Activated T-cell treated with anti-CD3 and anti-CD28 coated beads, Interleukin-2, amount 50 U/mL, for 72 hours (primary cell): ENCODE results near the gene CLPTM1L. TPM values are rescaled to one million over a fixed set of nuclear protein-coding genes. Genes with fewer than 3 reads are reported as not detected.

Experiments
- ATAC-seq, 2 donors: fragments of 150-1000 bp; cut with Tn5 transposase; replicated peaks in 1 of 2; 2 replicates each; pipeline ENCODE4 v1.10.0; 2021; ENCODE audit warnings: moderate library complexity in 2 of 2, mild to moderate bottlenecking in 1 of 2
- DNase-seq, 2 donors: peaks; one replicate each; pipeline ENCODE4 v3.0.0; 2021 to 2022; ENCODE audit warnings: mixed read lengths in 1 of 2
- H3K27ac Mint-ChIP-seq: one replicate; pipeline ENCODE4 v1.8.0; 2022; ENCODE audit warnings: mild to moderate bottlenecking, moderate library complexity, mixed read lengths
- H3K27me3 Mint-ChIP-seq: one replicate; pipeline ENCODE4 v1.8.0; 2022; ENCODE audit warnings: low read depth, mixed read lengths
- H3K36me3 Mint-ChIP-seq, 2 donors: one replicate each; pipeline ENCODE4 v1.8.0; 2022; ENCODE audit warnings: mixed read lengths in 2 of 2, mild to moderate bottlenecking in 1 of 2; ENCODE audit not compliant: insufficient read depth in 2 of 2
- H3K4me1 Mint-ChIP-seq: one replicate; pipeline ENCODE4 v1.8.0; 2022; ENCODE audit warnings: low read depth, mixed read lengths
- H3K4me3 Mint-ChIP-seq, 2 donors: one replicate each; pipeline ENCODE4 v1.8.0; 2022; ENCODE audit warnings: mild to moderate bottlenecking in 2 of 2, mixed read lengths in 2 of 2, moderate library complexity in 2 of 2
- H3K9me3 Mint-ChIP-seq, 2 donors: one replicate each; pipeline ENCODE4 v1.8.0; 2022; ENCODE audit warnings: mixed read lengths in 2 of 2
- total RNA-seq, 2 donors: library from RNA; stranded (reverse); gene quantifications; one replicate each; pipeline ENCODE4 v1.2.3, GENCODE V29; 2022

The CLPTM1L gene
- total RNA-seq, 2 donors from 2014 or later, result 78.6 to 80.2 TPM

- ATAC-seq, result peak; percentile 43 to 54
Observed at GRCh38 chr5:1312993-1313833, 31.7 kb downstream of the CLPTM1L start.

GRCh38 chr5:1312206-1312605, 32.7 kb downstream of the CLPTM1L start:
- Mint-ChIP-seq H3K27ac (no peak overlapping the region), H3K4me1 (peaks cover 60% of the 10 kb centered on the region), H3K36me3 (peaks cover 0 to 9% of the 10 kb centered on the region in 2 donors), H3K27me3 (no peaks in the 10 kb centered on the region), H3K9me3 (peaks cover 3 to 5% of the 10 kb centered on the region in 2 donors), H3K4me3 (no peak overlapping the region)
- DNase-seq (peak in 1 of 2 donors; percentile 40), ATAC-seq (peak in 1 of 2 donors; percentile 19)

More at GRCh38 chr5:1312993-1313833, 31.7 kb downstream of the CLPTM1L start:
- Mint-ChIP-seq H3K4me1 (peaks cover 64% of the 10 kb centered on the region), H3K36me3 (peaks cover 0 to 14% of the 10 kb centered on the region in 2 donors), H3K9me3 (peaks cover 3 to 5% of the 10 kb centered on the region in 2 donors), H3K27ac (no peak overlapping the region), H3K27me3 (no peaks in the 10 kb centered on the region), H3K4me3 (peak overlapping the region; percentile 52 to 68)
- DNase-seq, result peak; percentile 35 to 45

GRCh38 chr5:1311439-1312055, 33.4 kb downstream of the CLPTM1L start:
- ATAC-seq (no peak), DNase-seq (no peak)
- Mint-ChIP-seq H3K27me3 (no peaks in the 10 kb centered on the region), H3K4me3 (no peak overlapping the region), H3K9me3 (peaks cover 3 to 5% of the 10 kb centered on the region in 2 donors), H3K4me1 (peaks cover 53% of the 10 kb centered on the region), H3K36me3 (peaks cover 0 to 5% of the 10 kb centered on the region in 2 donors), H3K27ac (no peak overlapping the region)

GRCh38 chr5:1310118-1310517, 34.8 kb downstream of the CLPTM1L start:
- peaks cover 39% of the 10 kb centered on the region for H3K4me1 Mint-ChIP-seq
- peaks cover 0 to 5% of the 10 kb centered on the region in 2 donors for H3K36me3 Mint-ChIP-seq
- H3K27me3 Mint-ChIP-seq, result no peaks in the 10 kb centered on the region
- DNase-seq, result no peak
- no peak overlapping the region for H3K4me3 Mint-ChIP-seq
- no peak overlapping the region for H3K27ac Mint-ChIP-seq
- H3K9me3 Mint-ChIP-seq, result peaks cover 3 to 5% of the 10 kb centered on the region in 2 donors
- ATAC-seq, result no peak

- DNase-seq (no peak), ATAC-seq (no peak)
- Mint-ChIP-seq H3K36me3 (no peaks in the 10 kb centered on the region), H3K27me3 (no peaks in the 10 kb centered on the region), H3K27ac (no peak overlapping the region), H3K4me3 (no peak overlapping the region), H3K9me3 (peaks cover 0 to 2% of the 10 kb centered on the region in 2 donors), H3K4me1 (no peaks in the 10 kb centered on the region)
Observed at GRCh38 chr5:1304033-1304432, 40.9 kb downstream of the CLPTM1L start.

GRCh38 chr5:1302258-1302657, 42.6 kb downstream of the CLPTM1L start:
- Mint-ChIP-seq H3K4me3 (no peak overlapping the region), H3K9me3 (peaks cover 0 to 2% of the 10 kb centered on the region in 2 donors), H3K27me3 (no peaks in the 10 kb centered on the region), H3K36me3 (no peaks in the 10 kb centered on the region), H3K4me1 (no peaks in the 10 kb centered on the region), H3K27ac (no peak overlapping the region)
- ATAC-seq (no peak), DNase-seq (no peak)

GRCh38 chr5:1300581-1301083, 44.3 kb downstream of the CLPTM1L start:
- Mint-ChIP-seq H3K4me1 (no peaks in the 10 kb centered on the region), H3K36me3 (no peaks in the 10 kb centered on the region), H3K9me3 (peaks cover 0 to 2% of the 10 kb centered on the region in 2 donors), H3K27me3 (no peaks in the 10 kb centered on the region), H3K4me3 (no peak overlapping the region), H3K27ac (no peak overlapping the region)
- DNase-seq (no peak), ATAC-seq (no peak)

- no peak for ATAC-seq
- Mint-ChIP-seq H3K27me3 (no peaks in the 10 kb centered on the region), H3K36me3 (no peaks in the 10 kb centered on the region), H3K27ac (no peak overlapping the region), H3K4me3 (no peak overlapping the region), H3K4me1 (no peaks in the 10 kb centered on the region), H3K9me3 (peaks cover 0 to 2% of the 10 kb centered on the region in 2 donors)
- no peak for DNase-seq
Observed at GRCh38 chr5:1299961-1300360, 44.9 kb downstream of the CLPTM1L start.

GRCh38 chr5:1299511-1299850, 45.4 kb downstream of the CLPTM1L start:
- no peak for DNase-seq
- ATAC-seq, result no peak
- peaks cover 0 to 2% of the 10 kb centered on the region in 2 donors for H3K9me3 Mint-ChIP-seq
- H3K4me1 Mint-ChIP-seq, result no peaks in the 10 kb centered on the region
- H3K4me3 Mint-ChIP-seq, result no peak overlapping the region
- no peaks in the 10 kb centered on the region for H3K36me3 Mint-ChIP-seq
- H3K27ac Mint-ChIP-seq, result no peak overlapping the region
- H3K27me3 Mint-ChIP-seq, result no peaks in the 10 kb centered on the region

- no peak for DNase-seq
- H3K4me3 Mint-ChIP-seq, result no peak overlapping the region
- no peak overlapping the region for H3K27ac Mint-ChIP-seq
- H3K4me1 Mint-ChIP-seq, result no peaks in the 10 kb centered on the region
- no peaks in the 10 kb centered on the region for H3K27me3 Mint-ChIP-seq
- H3K36me3 Mint-ChIP-seq, result no peaks in the 10 kb centered on the region
- H3K9me3 Mint-ChIP-seq, result peaks cover 0 to 2% of the 10 kb centered on the region in 2 donors
- no peak for ATAC-seq
Observed at GRCh38 chr5:1298723-1299510, 46.0 kb downstream of the CLPTM1L start.

GRCh38 chr5:1298067-1298551, 46.8 kb downstream of the CLPTM1L start:
- no peak for DNase-seq
- no peak overlapping the region for H3K4me3 Mint-ChIP-seq
- H3K36me3 Mint-ChIP-seq, result no peaks in the 10 kb centered on the region
- H3K27me3 Mint-ChIP-seq, result no peaks in the 10 kb centered on the region
- no peak overlapping the region for H3K27ac Mint-ChIP-seq
- H3K9me3 Mint-ChIP-seq, result peaks cover 0 to 2% of the 10 kb centered on the region in 2 donors
- H3K4me1 Mint-ChIP-seq, result peaks cover under 1% of the 10 kb centered on the region
- no peak for ATAC-seq

GRCh38 chr5:1297243-1297642, 47.7 kb downstream of the CLPTM1L start:
- no peaks in the 10 kb centered on the region for H3K27me3 Mint-ChIP-seq
- H3K9me3 Mint-ChIP-seq, result peaks cover 0 to under 1% of the 10 kb centered on the region in 2 donors
- H3K4me3 Mint-ChIP-seq, result no peak overlapping the region
- ATAC-seq (no peak), DNase-seq (no peak)
- H3K36me3 Mint-ChIP-seq, result no peaks in the 10 kb centered on the region
- no peak overlapping the region for H3K27ac Mint-ChIP-seq
- H3K4me1 Mint-ChIP-seq, result peaks cover 7% of the 10 kb centered on the region

GRCh38 chr5:1295650-1296037, 49.3 kb downstream of the CLPTM1L start:
- H3K27me3 Mint-ChIP-seq, result no peaks in the 10 kb centered on the region
- H3K27ac Mint-ChIP-seq, result no peak overlapping the region
- H3K36me3 Mint-ChIP-seq, result no peaks in the 10 kb centered on the region
- DNase-seq, result no peak
- ATAC-seq, result no peak
- H3K4me1 Mint-ChIP-seq, result peaks cover 7% of the 10 kb centered on the region
- H3K4me3 Mint-ChIP-seq, result peak overlapping the region; percentile 31 to 65
- H3K9me3 Mint-ChIP-seq, result no peaks in the 10 kb centered on the region
